Measurements from ENCODE around the gene KLHL34.

KLHL34 gene

GRCh38 chrX:21699136-21699535 lies 41.0 kb upstream of the KLHL34 start:
- H3K4me3 Mint-ChIP-seq, result no peak overlapping the region
- H3K27ac Mint-ChIP-seq, result no peak overlapping the region
- H3K36me3 Mint-ChIP-seq (ENCODE audit: low read depth), result no peaks in the 10 kb centered on the region
- H3K9me3 Mint-ChIP-seq, result no peaks in the 10 kb centered on the region
- peaks cover 6% of the 10 kb centered on the region for H3K27me3 Mint-ChIP-seq (ENCODE audit: low read depth)
- TF ChIP-seq CTCF (IDR thresholded peaks at IDR 0.05; ENCODE audit: unreplicated experiment in 3 of 3), result no peak
- peaks cover 13% of the 10 kb centered on the region for H3K4me1 Mint-ChIP-seq

- Mint-ChIP-seq H3K27me3 (ENCODE audit: low read depth) (peaks cover 6% of the 10 kb centered on the region), H3K36me3 (ENCODE audit: low read depth) (no peaks in the 10 kb centered on the region), H3K4me1 (peaks cover 11% of the 10 kb centered on the region), H3K4me3 (no peak overlapping the region), H3K27ac (no peak overlapping the region), H3K9me3 (no peaks in the 10 kb centered on the region)
- no peak for TF ChIP-seq CTCF (IDR thresholded peaks at IDR 0.05; ENCODE audit: unreplicated experiment in 3 of 3)
These were observed 40.1 kb upstream of the KLHL34 start for GRCh38 chrX:21698272-21698671.

- H3K27me3 Mint-ChIP-seq (ENCODE audit: low read depth), result no peaks in the 10 kb centered on the region
- no peak overlapping the region for H3K27ac Mint-ChIP-seq
These were observed 33.4 kb upstream of the KLHL34 start for GRCh38 chrX:21691512-21692018.

GRCh38 chrX:21683941-21684340 lies 25.8 kb upstream of the KLHL34 start:
- H3K36me3 Mint-ChIP-seq (ENCODE audit: low read depth), result no peaks in the 10 kb centered on the region
- TF ChIP-seq CTCF (IDR thresholded peaks at IDR 0.05; ENCODE audit: unreplicated experiment in 3 of 3), result no peak

More at GRCh38 chrX:21691512-21692018, 33.4 kb upstream of the KLHL34 start:
- no peaks in the 10 kb centered on the region for H3K9me3 Mint-ChIP-seq
- no peak overlapping the region for H3K4me3 Mint-ChIP-seq
- peaks cover 5% of the 10 kb centered on the region for H3K4me1 Mint-ChIP-seq
- H3K36me3 Mint-ChIP-seq (ENCODE audit: low read depth), result no peaks in the 10 kb centered on the region
- TF ChIP-seq CTCF (IDR thresholded peaks at IDR 0.05; ENCODE audit: unreplicated experiment in 3 of 3), result no peak

GRCh38 chrX:21678048-21678612 lies 20.0 kb upstream of the KLHL34 start:
- no peak for TF ChIP-seq CTCF (IDR thresholded peaks at IDR 0.05; ENCODE audit: unreplicated experiment in 3 of 3)

More at GRCh38 chrX:21683941-21684340, 25.8 kb upstream of the KLHL34 start:
- Mint-ChIP-seq H3K27me3 (ENCODE audit: low read depth) (peaks cover 4% of the 10 kb centered on the region), H3K4me1 (no peaks in the 10 kb centered on the region), H3K4me3 (no peak overlapping the region), H3K27ac (no peak overlapping the region), H3K9me3 (no peaks in the 10 kb centered on the region)

GRCh38 chrX:21675931-21676330 lies 17.8 kb upstream of the KLHL34 start:
- TF ChIP-seq CTCF (IDR thresholded peaks at IDR 0.05; ENCODE audit: unreplicated experiment in 3 of 3), result no peak
- no peak overlapping the region for H3K4me3 Mint-ChIP-seq

More at GRCh38 chrX:21678048-21678612, 20.0 kb upstream of the KLHL34 start:
- Mint-ChIP-seq H3K4me3 (no peak overlapping the region), H3K9me3 (no peaks in the 10 kb centered on the region), H3K27ac (no peak overlapping the region), H3K4me1 (peaks cover 5% of the 10 kb centered on the region), H3K27me3 (ENCODE audit: low read depth) (peaks cover 3% of the 10 kb centered on the region), H3K36me3 (ENCODE audit: low read depth) (no peaks in the 10 kb centered on the region)

More at GRCh38 chrX:21675931-21676330, 17.8 kb upstream of the KLHL34 start:
- Mint-ChIP-seq H3K36me3 (ENCODE audit: low read depth) (no peaks in the 10 kb centered on the region), H3K9me3 (no peaks in the 10 kb centered on the region), H3K4me1 (peaks cover 5% of the 10 kb centered on the region), H3K27ac (no peak overlapping the region), H3K27me3 (ENCODE audit: low read depth) (peaks cover 3% of the 10 kb centered on the region)
